HUES64 (cell line): ENCODE results near the gene PAXX. TPM values are rescaled to one million over a fixed set of nuclear protein-coding genes. Genes with fewer than 3 reads are reported as not detected.
A peak's percentile ranks its signal among the peaks of the same experiment; 100 is the strongest.

Source experiments
- H3K27ac ChIP-seq: 2 replicates; pipeline ENCODE4 v1.7.0; 2013; ENCODE audit warnings: low read depth, low read length, inconsistent platforms
- H3K27me3 ChIP-seq: 2 replicates; pipeline ENCODE4 v1.6.1; 2013; ENCODE audit warnings: mild to moderate bottlenecking, low read length; ENCODE audit not compliant: insufficient read depth
- H3K36me3 ChIP-seq: 2 replicates; pipeline ENCODE4 v1.6.1; 2013; ENCODE audit warnings: mild to moderate bottlenecking, low read length; ENCODE audit not compliant: insufficient read depth
- H3K4me1 ChIP-seq: 2 replicates; pipeline ENCODE4 v1.6.1; 2013; ENCODE audit warnings: mild to moderate bottlenecking, low read length, moderate library complexity; ENCODE audit not compliant: insufficient read depth
- H3K4me3 ChIP-seq: 2 replicates; pipeline ENCODE4 v1.5.1; 2013; ENCODE audit warnings: mild to moderate bottlenecking, low read length, moderate library complexity
- H3K9ac ChIP-seq: 2 replicates; pipeline ENCODE4 v1.6.1; 2013; ENCODE audit warnings: mild to moderate bottlenecking, low read depth, low read length
- H3K9me3 ChIP-seq: 2 replicates; pipeline ENCODE4 v1.6.1; 2013; ENCODE audit warnings: low read depth, low read length; ENCODE audit not compliant: insufficient read depth
- WGBS: fragments of 150-250, 120-280 bp; methylation state at CpG from one replicate; pipeline ENCODE4 v1.1.7; 2013; ENCODE audit warnings: missing lambda C conversion rate; 5-methylcytosine and 5-hydroxymethylcytosine counted together
- polyA plus RNA-seq, 2 experiments: library from polyadenylated mRNA; stranded (reverse); fragments of 50-300 nt; gene quantifications; one replicate each; pipeline ENCODE4 v1.2.3, GENCODE V29; 2013

The PAXX gene
- 37.6 TPM for polyA plus RNA-seq (2013, experiment 1 of 2)
- polyA plus RNA-seq (2013, experiment 2 of 2): 35.4 TPM

DNA sequence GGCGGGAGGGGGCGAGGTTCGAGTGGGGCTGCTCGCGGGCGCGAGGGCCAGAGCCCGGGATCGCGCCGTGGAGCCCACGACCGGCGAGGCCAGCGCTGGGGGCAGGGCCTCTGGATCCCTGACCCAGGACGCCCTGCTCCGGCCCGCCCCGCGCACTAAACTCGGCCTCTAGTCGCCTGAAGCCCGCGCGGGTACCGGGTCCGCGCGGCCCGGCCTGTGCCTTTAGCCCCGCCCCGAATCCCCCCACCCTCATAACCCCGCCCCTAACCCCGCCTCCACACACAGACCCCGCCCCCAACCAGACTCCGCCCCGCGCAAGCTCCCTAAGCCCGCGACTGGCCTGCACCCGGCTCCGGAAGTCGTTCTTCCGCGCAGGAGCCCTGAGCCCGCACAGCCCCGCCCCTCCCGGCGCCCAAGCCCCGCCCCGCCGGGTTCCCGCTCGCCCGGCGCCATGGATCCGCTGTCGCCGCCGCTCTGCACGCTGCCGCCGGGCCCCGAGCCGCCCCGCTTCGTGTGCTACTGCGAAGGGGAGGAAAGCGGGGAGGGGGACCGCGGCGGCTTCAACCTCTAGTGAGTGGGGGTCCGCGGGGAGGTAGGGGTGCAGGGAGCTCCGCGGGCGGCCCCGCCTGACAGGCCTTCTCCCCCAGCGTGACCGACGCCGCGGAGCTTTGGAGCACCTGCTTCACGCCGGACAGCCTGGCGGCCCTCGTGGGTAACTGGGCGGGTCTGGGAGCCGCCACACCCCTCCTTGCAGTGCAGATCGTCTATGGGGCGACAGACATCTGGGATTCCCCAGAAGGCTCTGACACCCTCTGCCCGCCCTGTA lies at the start of gene PAXX:
TSS of gene PAXX (plus strand) at position 430 of the 826 bp plus-strand sequence. CDS start at position 452, 22 bp downstream.
- Histone ChIP-seq H3K9me3 (0 out of 2 replicates have a peak, but pooled peaks cover 6% of the 10 kb centered on the region), H3K4me3 (peak within 1 kb of the TSS; percentile 77), H3K27ac (peak within 1 kb of the TSS; percentile 55; the same call in 1 of the 2 replicates), H3K9ac (peak within 1 kb of the TSS; percentile 70), H3K27me3 (peaks cover 12% of the 10 kb centered on the region; the same call in 1 of the 2 replicates), H3K4me1 (peaks cover 7% of the 10 kb centered on the region), H3K36me3 (peaks cover 5% of the 10 kb centered on the region; the same call in 1 of the 2 replicates)
- 1% methylated on average over 90 of the region's 92 CpGs for WGBS

- Histone ChIP-seq H3K27me3 (no peaks in the 10 kb centered on the region), H3K4me1 (no peaks in the 10 kb centered on the region; the same call in 1 of the 2 replicates), H3K9ac (no peak overlapping the region), H3K27ac (no peak overlapping the region), H3K4me3 (no peak overlapping the region), H3K9me3 (no peaks in the 10 kb centered on the region), H3K36me3 (peaks cover 40% of the 10 kb centered on the region)
- WGBS: 97% methylated on average over 16 of the region's 16 CpGs
Measured at GRCh38 chr9:136942881-136943230, 49.4 kb upstream of the PAXX start.

DNA sequence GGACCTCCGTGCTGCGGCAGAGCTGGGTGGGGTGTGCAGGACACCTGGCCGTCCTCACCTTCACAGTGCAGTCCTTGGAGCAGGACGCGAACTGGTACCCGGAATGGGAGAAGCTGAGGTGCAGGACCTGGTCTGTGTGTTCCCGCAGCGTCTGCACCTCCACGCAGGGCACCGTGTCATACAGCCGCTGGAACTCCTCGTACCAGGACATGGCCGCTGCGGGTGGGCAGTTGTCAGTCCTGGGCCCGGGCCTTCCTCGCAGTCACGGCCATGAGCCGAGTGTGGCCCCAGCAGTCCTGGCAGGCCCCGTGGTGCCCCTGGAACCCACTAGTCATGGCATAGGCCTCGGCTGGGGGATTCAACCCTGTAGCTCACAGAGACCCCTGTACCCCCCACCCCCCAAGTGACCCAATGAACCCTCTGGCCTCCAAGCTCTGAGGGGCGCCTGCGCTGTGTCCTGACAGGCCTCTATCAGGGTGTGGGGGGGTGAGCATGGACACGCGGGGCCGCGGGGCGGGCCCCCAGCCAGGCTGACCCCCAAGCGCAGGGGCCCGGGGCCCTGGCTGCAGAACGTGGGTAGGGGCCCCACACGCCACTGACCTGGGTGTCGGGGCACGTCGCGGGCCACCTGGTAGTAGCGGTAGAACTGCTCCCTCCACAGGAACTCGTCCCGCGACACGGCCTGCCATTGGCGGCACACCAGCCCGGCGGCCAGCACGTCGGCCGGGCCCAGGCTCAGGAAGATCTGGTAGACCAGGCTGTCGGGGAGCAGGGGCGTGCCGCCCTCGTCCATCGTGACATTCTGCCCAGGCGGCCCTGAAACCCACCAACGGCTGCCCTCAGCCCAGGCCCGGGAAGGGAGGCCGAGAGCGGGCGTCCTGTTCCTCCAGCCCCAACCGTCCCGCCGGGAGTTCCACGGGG lies 48.7 kb upstream of the PAXX start:
- peak overlapping the region; percentile 41; the same call in 1 of the 2 replicates for H3K27ac ChIP-seq

GRCh38 chr9:136944212-136944518 lies 48.1 kb upstream of the PAXX start:
- Histone ChIP-seq H3K27ac (peak overlapping the region; percentile 68; the same call in 1 of the 2 replicates), H3K27me3 (no peaks in the 10 kb centered on the region), H3K4me3 (peak overlapping the region; percentile 93), H3K9ac (peak overlapping the region; percentile 86), H3K4me1 (no peaks in the 10 kb centered on the region; the same call in 1 of the 2 replicates), H3K9me3 (no peaks in the 10 kb centered on the region), H3K36me3 (peaks cover 37% of the 10 kb centered on the region)
- WGBS: under 1% methylated on average over 45 of the region's 45 CpGs

More for the DNA sequence above, 48.7 kb upstream of the PAXX start:
- whole genome bisulfite sequencing: 30% methylated on average over 61 of the region's 61 CpGs
- Histone ChIP-seq H3K27me3 (no peaks in the 10 kb centered on the region), H3K4me1 (no peaks in the 10 kb centered on the region; the same call in 1 of the 2 replicates), H3K9me3 (no peaks in the 10 kb centered on the region), H3K9ac (peak overlapping the region; percentile 86), H3K36me3 (peaks cover 40% of the 10 kb centered on the region), H3K4me3 (peak overlapping the region; percentile 93)

GRCh38 chr9:136944519-136945332 lies 47.5 kb upstream of the PAXX start, which contains the start of the genes C8G and FBXW5:
TSS of gene C8G (plus strand) at chr9:136945243. CDS start at chr9:136945321, 78 bp downstream.
TSS of gene FBXW5 (minus strand) at chr9:136944738. CDS start at chr9:136944083, 655 bp downstream.
- WGBS: 6% methylated on average over 74 of the region's 74 CpGs
- H3K4me1 ChIP-seq: no peaks in the 10 kb centered on the region; the same call in 1 of the 2 replicates
- H3K4me3 ChIP-seq: peak within 1 kb of the TSS; percentile 93
- H3K9ac ChIP-seq: peak within 1 kb of the TSS; percentile 86
- H3K36me3 ChIP-seq: peaks cover 32% of the 10 kb centered on the region
- peak within 1 kb of the TSS; percentile 68; the same call in 1 of the 2 replicates for H3K27ac ChIP-seq
- no peaks in the 10 kb centered on the region for H3K9me3 ChIP-seq
- no peaks in the 10 kb centered on the region for H3K27me3 ChIP-seq

DNA sequence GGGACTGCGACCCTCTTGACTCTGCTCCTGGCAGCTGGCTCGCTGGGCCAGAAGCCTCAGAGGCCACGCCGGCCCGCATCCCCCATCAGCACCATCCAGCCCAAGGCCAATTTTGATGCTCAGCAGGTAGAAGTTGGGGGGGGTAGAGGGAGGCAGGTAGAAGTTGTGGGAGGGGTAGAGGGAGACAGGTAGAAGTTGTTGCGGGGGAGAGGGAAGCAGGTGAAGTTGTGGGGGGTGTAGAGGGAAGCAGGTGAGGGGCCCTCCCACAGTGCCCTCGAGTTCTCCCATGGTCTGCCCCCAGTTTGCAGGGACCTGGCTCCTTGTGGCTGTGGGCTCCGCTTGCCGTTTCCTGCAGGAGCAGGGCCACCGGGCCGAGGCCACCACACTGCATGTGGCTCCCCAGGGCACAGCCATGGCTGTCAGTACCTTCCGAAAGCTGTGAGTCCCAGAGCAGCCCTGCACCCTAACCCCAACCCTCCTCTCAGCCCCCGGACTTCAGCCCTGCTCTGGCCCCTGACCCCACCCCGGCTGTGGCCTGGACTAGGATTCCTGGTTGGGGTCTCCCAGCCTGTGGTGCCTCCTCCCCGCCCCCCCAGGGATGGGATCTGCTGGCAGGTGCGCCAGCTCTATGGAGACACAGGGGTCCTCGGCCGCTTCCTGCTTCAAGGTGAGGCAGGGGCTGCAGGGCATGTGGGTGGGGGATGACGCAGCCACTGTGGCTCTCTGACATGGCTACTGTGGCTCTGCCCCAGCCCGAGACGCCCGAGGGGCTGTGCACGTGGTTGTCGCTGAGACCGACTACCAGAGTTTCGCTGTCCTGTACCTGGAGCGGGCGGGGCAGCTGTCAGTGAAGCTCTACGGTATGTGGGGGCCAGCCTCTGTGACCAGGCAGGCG lies 46.6 kb upstream of the PAXX start:
- H3K4me3 ChIP-seq: no peak overlapping the region
- H3K27ac ChIP-seq: no peak overlapping the region
- H3K36me3 ChIP-seq: peaks cover 24% of the 10 kb centered on the region
- H3K9ac ChIP-seq: no peak overlapping the region
- H3K9me3 ChIP-seq: no peaks in the 10 kb centered on the region
- H3K4me1 ChIP-seq: peaks cover 4% of the 10 kb centered on the region
- 87% methylated on average over 30 of the region's 30 CpGs for WGBS
- H3K27me3 ChIP-seq: no peaks in the 10 kb centered on the region

DNA sequence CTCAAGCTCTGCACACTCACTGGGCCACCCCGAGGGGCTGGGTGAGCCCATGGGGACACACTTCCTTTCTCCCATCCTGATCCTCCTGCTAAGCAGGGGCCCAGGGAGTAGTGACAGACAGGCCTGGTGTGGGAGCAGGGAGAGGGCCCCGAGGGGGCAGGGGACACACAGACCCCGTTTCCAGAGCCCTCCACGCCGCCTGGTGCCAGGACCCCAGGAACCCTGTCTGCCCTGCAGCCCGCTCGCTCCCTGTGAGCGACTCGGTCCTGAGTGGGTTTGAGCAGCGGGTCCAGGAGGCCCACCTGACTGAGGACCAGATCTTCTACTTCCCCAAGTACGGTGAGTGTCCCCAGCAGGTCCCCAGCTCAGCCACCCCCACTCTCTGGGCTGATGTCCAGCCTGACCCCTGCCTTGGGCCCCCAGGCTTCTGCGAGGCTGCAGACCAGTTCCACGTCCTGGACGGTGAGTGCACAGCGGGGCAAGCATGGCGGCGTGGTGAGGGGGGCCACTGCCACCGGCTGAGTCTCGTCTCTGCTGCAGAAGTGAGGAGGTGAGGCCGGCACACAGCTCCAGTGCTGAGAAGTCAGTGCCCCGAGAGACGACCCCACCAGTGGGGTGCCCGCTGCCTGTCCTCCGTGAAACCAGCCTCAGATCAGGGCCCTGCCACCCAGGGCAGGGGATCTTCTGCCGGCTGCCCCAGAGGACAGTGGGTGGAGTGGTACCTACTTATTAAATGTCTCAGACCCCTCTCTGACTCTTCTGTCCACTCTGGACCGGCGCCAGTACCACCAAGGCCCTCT lies 45.8 kb upstream of the PAXX start:
- Histone ChIP-seq H3K27ac (no peak overlapping the region), H3K9me3 (no peaks in the 10 kb centered on the region), H3K27me3 (no peaks in the 10 kb centered on the region), H3K36me3 (peaks cover 15% of the 10 kb centered on the region), H3K4me1 (peaks cover 7% of the 10 kb centered on the region), H3K4me3 (no peak overlapping the region), H3K9ac (no peak overlapping the region)
- WGBS: 92% methylated on average over 27 of the region's 27 CpGs

GRCh38 chr9:136947028-136947891 lies 45.0 kb upstream of the PAXX start:
- WGBS: 78% methylated on average over 26 of the region's 26 CpGs
- H3K27ac ChIP-seq: no peak overlapping the region
- H3K4me3 ChIP-seq: no peak overlapping the region
- H3K4me1 ChIP-seq: peaks cover 7% of the 10 kb centered on the region
- H3K27me3 ChIP-seq: no peaks in the 10 kb centered on the region
- H3K9ac ChIP-seq: no peak overlapping the region; the same call in 1 of the 2 replicates
- H3K36me3 ChIP-seq: peaks cover 7% of the 10 kb centered on the region
- H3K9me3 ChIP-seq: no peaks in the 10 kb centered on the region
